Hypothalamus (tissue), 51 donors: ENCODE results near the gene APRT.
"Not testable (repeated sequence)": the region's sequence is repeated elsewhere in the genome, so short reads cannot be mapped to it uniquely, and the experiment has no call there.

Experiments used
- DNase-seq, 51 donors: peaks; one replicate each; lab custom pipeline; 2025; lab: John Stamatoyannopoulos, UW

APRT gene

DNA sequence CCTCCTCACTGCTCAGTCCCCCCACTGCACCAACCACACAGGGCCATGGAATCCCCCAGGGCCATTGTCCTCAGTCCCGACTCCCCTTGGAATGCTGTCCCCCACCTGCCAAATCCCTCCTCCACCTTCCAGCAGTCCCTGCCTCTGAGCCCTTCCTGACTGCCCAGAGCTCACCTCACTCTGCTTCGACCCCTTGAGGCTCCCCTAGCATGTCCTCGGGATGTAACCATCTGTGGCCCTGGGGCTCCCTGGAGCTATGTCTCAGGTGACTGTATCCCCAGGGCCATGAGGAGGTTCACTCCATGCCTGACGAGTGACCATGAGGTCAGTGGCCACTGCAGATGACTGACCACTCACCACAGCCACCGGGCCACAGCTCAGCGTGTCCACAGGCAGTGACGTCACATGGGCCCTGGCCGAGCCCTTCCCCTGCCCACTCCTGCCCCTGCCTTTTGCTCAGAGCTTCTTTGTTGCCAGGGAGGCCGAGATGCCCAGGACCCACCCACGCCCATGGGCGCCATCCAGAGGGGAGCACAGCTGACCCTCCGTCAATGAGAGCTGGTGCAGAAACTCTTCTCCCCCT lies 19.0 kb downstream of the APRT start:
- DNase-seq, result no peak

DNA sequence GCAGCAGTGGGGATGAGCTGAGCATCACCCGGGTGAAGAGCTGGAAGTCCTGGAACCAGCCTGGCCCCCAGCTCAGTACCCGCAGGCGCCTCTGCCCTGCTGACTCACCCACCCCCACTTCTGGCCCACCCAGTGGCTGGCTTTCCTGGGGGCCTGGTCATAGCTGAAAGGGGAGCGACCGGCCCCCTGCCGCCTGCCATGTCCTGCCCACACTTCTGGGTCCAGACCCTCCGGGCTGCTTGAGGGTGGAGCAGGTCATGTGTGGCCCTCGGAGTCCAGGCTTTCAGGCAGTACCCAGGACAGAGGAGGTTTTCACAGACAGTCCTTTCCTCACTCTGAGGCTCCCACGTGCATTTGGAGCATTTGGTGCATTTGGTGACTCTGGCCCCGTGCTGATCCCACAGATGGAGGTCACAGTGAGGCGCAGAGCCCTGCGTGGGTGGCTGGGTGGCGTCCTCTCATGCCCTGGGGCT lies 19.6 kb downstream of the APRT start:
- DNase-seq, result no peak

DNA sequence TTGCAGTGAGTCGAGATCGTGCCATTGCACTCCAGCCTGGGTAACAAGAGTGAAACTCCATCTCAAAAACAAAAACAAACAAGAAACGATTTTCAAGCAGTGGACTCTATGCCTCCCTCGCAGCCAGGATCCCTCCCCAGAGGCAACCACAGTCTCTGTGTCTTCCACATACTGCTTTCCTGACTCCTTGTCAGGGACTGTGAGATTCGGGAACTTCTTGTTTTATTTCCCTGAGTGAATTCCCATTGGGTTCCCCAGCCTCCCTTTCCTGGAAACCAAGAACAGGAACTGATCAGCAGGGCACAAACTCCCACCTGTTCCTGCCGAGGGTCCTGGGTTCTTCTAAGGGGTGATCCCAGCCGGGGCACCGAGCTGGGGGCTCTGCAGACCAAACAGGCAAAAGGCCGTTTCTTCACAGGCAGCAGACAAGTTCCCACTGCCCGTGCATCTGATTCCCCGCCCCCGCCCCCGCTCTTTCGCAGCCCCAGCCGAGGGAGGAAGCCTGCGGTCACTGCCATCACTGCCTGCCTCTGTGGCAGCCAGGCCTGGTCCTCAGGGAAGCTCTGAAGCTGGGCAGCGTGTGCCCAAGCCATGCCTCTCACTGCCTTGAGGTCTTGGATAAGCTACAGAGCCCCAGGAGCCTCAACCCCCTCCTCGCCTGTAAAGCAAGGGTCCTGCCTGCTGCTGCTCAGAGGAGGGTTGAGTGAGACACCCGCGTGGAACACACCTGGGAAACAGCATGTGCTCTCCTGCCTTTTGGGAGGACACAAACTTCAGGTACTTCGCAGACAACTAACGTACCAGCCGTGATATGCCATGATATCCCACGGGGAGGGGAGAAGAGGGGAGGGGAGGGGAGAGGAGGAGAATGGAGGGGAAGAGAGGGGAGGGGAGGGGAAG lies 21.2 kb downstream of the APRT start:
- DNase-seq, result peak in 8 of 51 donors; percentile 11 to 41 (median 26)

DNA sequence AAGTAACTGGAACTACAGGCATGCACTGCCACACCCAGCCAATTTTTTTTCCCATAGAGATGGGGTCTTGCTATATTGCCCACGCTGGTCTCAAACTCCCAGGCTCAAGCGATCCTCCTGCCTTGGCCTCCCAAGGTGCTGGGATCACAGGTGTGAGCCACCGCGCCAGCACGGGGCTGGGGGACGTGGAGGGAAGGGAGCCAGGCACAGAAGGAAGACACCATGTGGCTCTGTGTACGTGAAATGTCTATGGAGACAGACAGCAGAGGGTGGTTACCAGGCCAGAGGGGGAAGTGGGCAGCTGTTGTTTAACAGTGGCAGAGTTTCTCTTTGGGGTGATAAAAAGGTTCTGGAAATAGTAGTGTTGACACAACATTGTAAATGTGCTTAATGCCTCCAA lies 22.1 kb downstream of the APRT start:
- DNase-seq, result peak in 4 of 51 donors; percentile 8 to 21 (median 12)

DNA sequence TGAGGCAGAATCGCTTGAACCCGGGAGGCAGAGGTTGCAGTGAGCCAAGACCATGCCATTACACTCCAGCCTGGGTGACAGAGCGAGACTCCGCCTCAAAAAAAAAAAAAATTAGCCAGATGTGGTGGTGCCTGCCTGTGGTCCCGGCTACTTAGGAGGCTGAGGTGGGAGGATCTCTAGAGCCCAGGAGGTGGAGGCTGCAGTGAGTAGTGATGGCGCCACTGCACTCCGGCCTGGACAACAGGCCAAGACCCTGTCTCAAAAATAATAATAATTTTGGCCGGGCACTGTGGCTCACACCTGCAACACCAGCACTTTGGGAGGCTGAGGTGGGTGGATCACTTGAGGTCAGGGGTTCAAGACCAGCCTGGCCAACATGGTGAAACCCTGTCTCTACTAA lies 23.0 kb downstream of the APRT start:
- not testable (repeated sequence) for DNase-seq

DNA sequence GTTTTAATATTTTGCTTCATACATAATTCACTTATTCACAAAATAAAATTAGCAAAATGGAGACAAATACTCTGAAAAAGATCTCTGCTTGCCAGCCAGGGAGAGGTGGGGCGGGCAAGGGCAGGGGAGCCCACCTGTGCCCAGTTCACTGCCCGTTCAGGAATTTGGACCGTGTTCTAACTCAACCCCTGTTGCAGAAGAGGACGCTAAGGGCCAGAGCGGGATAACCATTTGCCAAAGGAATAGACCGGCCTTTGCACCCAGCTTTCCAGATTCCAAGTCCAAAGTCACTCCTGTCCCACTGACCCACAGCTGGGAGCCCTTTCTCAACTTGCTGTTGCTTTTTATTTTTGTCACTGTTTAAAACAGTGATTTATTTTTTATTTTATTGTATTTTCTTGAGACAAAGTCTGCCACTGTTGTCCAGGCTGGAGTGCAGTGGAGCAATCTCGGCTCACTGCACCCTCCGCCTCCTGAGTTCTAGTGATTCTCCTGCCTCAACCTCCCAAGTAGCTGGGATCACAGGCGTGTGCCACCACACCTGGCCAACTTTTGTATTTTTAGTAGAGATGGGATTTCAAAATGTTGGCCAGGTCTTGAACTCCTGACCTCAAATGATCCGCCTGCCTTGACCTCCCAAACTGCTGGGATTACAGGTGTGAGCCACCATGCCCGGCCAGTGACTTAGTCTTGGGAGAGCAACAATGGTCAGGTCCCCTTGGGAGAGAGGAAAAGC lies 24.0 kb downstream of the APRT start:
- DNase-seq, result no peak

DNA sequence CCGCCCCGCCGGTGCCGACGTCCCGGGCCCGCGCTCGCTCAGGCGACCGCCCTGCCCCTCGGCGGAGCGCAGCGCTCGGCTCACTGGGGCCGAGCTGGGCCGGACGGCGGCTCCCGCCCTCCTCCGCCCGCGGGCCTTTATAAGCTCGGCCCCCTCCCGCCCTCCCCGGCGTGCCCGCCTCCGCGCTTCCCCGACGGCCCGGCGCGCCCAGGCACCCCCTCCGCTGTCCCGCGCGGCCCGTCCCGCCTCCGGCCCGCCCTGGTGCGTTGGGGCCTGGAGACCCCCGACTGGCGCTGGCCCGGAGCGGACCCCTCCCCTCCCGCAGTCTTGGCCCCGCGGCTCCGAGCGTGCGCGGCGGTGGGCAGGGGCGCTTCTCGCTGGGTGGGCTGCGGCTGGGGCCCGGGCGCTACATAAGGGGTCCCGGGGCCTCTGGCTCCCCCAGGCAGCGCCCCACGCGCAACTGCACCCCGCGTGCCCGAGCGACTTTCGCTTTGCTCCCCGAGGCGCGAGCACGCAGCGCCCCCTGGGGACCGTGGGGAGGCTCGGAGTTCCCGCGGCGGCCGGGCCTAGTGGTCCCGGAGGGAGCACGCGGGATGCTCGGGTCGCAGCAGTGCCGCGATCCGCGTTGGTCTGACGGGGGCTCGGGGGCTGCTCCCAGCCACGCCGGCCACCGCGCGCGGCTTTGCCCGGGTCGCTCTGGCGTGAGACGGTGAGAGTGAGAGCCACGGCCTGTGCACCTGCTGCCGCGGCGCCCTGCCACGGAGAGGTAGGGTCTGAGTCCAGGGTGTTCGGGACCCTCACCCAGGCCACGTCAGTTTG lies 26.4 kb downstream of the APRT start, which contains the start of gene PIEZO1:
PIEZO1 (minus strand) TSS at position 115 of the 819 bp plus-strand sequence. CDS start 256 bp downstream, outside the sequence.
- peak in 41 of 51 donors; percentile 16 to 80 (median 49) for DNase-seq

DNA sequence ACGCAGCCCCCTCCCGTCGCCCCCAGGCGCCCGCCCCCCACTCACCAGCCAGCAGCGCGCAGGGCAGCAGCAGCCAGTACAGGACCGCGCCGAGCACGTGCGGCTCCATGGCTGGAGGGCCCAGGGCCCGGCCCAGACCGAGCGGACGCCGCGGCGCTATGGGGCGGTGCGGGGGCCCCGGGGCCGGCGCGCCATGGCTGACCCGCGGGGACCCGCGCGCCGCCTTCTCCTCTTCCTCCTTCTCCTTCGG lies 26.9 kb downstream of the APRT start:
- DNase-seq, result no peak

DNA sequence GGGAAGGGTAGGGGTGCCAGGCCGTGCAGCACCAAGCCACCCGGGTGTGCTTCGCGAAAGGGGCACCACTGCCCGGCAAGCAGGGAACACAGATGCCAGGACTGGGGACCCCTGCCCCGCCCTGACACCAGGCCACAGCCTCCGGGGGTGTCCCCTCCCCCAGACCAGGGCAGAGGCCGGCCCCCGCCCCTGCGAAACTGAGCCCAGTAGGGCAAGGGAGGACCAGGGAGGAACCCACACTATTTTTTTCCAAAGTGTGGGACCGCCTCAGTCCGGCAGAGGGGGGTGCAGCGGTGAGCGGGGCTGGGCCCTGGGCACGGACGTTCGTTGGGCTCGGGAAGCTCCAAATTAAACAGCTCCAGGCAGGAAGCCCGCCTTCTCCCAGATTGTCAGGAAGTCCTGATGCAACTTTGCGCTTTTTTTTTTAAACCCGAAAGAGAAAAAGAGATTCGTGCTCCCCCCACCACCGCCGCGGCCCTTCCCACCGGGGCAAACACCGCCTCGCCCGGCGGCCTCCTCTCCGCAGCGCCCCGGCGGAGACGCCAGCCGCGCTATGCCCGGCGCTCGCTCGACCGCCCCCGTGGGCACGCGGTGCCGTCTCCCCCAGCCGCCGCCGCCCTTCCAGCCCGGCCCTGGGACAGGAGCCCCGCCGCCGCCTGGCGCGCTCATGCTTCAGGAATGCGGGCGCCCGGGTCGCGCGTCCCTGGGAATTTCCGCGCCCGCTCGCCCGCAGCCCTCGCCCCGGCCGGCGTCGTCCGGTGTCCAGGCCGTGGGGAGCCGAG lies 27.5 kb downstream of the APRT start:
- peak in 12 of 51 donors; percentile 31 to 47 (median 38) for DNase-seq

DNA sequence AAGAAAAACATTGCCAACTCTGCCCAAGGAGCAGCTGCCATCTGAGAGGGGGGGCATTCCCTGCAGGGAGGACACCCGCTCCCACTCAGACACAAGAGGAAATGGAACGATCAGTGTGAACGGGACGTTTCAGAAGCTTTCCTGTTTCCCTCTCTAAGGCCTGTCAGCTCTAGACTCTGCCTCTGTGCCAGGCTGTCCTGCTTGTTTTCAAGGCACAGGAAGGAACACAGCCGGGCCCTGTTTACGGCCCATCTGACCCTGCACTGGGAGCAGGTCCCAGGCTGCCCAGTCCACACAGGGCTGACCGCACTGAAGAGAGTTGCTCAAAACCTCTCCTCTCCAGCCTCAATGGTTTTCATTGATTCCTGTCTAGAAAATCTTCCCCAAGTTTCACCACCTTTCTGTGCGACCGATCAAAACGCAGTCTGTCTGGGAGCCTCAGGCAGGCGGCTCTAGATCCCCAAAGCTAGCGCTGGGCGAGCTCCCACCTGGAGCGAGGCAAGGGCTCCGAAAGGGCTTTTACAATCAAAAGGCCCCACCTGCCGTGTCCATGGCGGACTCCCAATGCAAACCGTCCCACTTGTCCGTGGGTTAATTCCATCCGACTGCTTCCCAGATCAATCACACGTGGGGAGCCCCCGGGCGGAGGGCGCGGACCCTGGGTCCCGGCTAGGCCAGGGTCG lies 28.2 kb downstream of the APRT start:
- DNase-seq, result peak in 39 of 51 donors; percentile 16 to 83 (median 55)

DNA sequence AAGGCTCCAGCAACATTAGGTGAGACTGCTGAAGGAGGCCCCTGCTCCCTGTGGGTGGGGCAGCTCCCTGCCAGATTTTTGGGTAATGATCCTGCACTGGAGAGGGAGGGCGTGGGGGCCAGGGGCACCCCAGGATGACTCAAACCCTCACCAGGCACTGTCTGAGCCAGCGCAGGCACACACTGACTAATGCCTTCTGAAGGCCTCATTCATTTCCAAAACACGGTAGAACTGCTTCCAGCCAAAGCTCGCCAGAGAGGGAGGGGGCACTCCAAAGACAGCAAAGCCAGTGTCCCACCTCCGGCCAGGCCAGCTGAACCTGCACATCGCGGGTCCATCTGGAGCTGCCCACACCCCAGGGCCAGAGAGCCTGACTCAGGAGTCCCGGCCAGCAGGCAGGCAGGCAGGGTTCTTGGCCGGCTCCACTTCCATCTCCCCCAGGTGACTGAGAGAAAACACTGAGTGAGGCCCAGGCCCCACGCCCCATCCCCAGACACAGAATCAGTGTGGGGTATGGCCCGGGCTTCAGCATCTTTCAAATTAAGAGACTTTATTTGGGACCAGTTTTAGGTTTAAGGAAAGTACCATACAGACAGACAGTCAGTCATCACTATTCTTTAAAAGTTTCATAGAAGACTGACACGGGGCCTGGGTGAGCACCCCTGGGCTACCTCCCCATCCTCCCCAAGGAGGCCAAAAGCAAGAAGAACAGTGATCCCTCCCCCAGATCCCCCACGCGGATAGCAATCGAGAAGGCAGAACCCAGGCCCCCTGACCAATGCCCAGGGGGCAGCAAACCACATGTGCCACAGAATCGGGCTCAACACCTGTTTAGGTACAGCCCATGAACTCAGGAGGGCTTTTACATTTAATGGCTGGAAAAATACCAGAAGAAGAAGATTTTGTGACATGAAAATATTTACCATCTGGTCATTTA lies 29.0 kb downstream of the APRT start:
- peak in 24 of 51 donors; percentile 9 to 76 (median 40) for DNase-seq

DNA sequence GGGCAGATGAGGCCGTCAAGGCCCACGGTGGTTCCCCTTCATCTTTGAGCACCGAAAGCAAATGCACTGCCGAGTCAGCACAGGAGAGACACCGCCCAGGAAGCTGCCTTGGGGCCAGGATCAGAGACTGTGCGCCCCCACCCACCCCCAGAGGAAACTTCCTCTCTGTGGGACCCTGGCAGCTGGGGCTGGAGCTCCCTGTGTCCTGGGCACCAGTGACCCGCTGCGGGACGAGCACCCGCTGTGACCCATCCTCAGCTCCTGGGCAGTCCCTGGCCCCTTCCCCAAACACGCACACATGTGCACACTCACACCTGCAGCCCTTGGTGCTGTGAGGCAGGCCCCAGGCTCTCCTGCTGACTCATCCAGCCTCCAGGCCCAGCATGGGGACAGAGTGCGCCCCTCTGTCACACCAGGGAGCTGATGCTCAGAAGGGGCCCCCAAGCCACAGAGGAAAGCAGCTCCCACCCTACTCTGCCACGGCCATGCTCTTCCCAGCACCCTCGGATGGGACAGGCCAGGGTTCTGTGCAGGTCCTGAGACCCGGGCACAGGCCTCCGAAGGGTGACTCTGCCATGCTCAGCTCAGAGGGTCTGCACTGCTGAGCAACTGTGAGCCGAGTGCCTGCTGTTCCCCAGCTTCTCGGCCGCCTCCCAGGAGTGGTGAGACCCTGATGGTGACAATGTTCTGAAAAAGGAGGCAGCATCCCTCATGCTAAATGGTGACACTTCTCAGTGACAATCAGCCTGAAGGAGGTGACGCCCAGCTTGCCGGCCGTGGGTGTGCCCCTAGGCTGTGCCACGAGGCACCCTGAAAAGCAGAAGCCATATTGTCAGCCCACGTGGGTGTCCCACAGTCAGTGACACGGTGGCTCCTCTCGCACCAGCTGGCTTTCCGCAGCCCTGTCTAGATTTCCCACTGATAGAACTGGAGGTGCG lies 30.3 kb downstream of the APRT start:
- peak in 4 of 51 donors; percentile 11 to 27 (median 17) for DNase-seq

DNA sequence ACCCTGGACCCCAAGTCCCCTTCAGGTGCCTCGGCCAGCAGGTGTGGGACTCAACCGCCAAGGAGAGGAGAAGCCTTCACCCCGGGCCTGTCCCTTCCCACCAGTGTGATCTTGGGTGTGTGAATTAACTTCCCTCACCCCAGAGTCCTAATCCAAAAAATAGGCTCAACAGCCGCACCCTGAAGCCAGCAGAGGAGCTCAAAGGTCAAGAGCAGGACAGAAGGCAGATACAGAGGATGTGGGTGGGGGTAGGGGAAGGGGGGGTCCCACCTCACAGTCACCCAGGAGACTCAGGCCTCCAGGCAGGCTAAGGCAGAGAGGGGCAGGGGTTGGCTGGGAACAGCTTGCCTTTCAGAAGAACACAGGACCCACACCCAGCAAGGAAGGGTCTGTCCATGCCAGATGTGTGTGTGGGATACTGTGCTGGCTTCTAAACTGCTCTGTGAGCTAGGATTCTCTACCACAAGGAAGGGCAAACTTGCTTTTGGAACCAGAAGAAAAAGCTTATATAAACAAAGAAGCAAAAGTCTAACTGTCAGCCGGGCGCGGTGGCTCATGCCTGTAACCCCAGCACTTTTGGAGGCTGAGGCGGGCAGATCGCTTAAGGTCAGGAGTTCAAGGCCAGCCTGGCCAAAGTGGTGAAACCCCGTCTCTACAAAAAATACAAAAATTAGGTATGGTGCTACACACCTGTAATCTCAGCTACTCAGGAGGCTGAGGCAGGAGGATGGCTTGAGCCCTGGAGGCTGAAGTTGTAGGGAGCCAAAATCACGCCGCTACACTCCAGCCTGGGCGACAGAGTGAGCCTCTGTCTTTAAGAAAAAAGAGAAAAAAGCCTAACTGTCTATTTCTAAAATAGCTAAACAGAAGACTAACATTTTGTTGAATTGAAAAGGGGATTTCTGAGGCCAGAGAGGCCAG lies 31.3 kb downstream of the APRT start:
- DNase-seq, result no peak

DNA sequence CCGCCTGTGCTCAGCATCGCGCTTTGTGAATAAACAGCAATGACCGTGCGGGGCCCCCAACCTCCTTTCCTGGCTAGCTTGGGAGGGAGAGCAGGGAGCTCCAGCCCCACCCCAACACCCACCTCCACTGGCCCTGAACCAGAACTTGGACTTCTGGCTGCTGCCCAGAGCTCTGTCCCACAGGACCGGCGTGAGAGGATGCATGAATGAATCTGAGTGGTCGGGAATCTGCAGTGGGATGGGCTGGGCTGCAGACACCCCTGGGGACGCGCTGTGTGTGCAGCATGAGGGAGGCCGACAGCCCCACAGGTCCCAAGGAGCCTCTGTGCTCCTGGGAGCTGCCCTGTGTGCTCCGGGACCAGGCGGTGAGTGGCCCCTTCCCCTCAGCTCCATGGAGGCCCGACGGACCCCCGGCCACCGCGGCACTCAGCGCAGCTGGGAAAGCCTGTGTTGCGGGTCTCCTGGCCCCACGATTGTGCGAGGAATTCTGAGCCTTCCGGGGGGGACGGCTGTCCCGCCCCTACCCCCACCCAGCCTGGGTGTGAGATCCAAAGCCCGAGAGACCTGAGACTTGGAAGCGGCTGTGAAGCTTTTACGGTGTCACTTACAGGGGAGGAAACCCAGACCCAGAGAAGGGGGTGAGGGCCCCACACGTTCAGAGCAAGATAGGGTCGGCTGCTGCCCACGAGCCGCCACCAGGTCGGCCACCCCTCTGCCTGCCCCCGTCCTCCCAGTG lies 32.2 kb downstream of the APRT start:
- DNase-seq, result no peak

DNA sequence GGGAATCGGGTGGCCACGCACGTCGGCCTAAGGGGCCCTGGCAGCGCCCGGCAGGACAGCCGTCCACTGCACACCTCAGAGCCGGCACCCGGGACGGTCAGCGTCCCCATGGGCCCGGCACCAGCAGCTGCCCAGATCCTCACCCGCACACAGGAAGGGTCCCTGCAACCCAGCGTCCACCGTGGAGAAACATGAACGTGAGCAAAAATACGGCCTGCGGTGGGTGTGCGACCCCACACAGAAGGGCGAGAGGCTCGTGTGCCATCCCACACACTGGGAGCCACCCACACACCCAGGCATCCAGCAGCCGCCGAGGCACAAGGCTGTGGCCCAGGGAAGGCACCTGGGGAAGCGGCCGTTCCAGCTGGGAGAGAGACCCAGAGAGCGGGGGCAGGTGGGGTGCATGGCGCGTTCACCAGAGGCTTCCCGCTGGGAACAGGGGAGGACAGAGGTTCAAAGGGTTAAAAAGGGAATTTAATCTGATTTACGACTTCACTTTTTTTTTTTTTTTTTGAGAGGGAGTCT lies 33.1 kb downstream of the APRT start:
- no peak for DNase-seq
